Measurements from ENCODE around the gene SYNPO.

DNA sequence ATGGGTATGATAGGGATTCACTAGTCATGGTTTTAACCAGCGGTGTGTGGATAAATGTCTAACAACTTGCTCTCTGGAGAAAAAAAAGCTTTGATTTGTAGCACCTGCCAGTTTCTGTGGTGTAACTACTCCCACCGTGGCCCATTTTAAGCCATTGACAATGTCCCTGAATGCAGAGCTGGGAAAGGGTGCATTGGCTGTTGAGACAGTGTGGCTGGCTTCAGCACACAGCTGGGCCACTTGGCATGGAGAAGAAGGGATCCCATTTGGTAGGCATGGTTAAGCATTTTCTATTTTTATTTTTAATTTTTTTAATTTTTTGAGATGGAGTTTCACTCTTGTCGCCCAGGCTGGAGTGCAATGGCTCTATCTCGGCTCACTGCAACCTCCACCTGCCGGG lies 31.5 kb upstream of the SYNPO start:
- TF ChIP-seq TARDBP (IDR thresholded peaks at IDR 0.05) (no peak), SUZ12 (IDR thresholded peaks at IDR 0.05) (no peak), SP1 (IDR thresholded peaks at IDR 0.05) (no peak), FOXK2 (IDR thresholded peaks at IDR 0.05) (no peak), PKNOX1 (IDR thresholded peaks at IDR 0.05) (no peak), BHLHE40 (IDR thresholded peaks at IDR 0.05; ENCODE audit: borderline replicate concordance) (no peak), FOXA1 (IDR thresholded peaks at IDR 0.05) (no peak), HDGF (IDR thresholded peaks at IDR 0.05; ENCODE audit: borderline replicate concordance) (no peak), ELF4 (IDR thresholded peaks at IDR 0.05) (no peak), ZNF384 (IDR thresholded peaks at IDR 0.05) (no peak)
